OCI-LY1 (cell line): ENCODE data around the gene DNAJC28.

Experiments used
- H2AFZ ChIP-seq: fragments of 200-600 bp; sonication (generic), shearing (Covaris generic); 2 replicates; pipeline ENCODE4 v1.6.0; 2014; ENCODE audit warnings: antibody characterized with exemption, mild to moderate bottlenecking, low read length
- H3F3A ChIP-seq: fragments of 200-600 bp; sonication (generic), shearing (Covaris generic); 2 replicates; pipeline ENCODE4 v1.6.0; 2014; ENCODE audit warnings: mild to moderate bottlenecking, antibody characterized with exemption, low read length, moderate library complexity; ENCODE audit not compliant: insufficient read depth
- H3K27ac ChIP-seq: fragments of 200-600 bp; sonication (generic); 2 replicates; pipeline ENCODE4 v1.5.1; 2014; ENCODE audit warnings: low read length, mixed run types, mild to moderate bottlenecking, low read depth; ENCODE audit not compliant: poor library complexity, severe bottlenecking
- H3K27me3 ChIP-seq: fragments of 200-600 bp; sonication (generic); 2 replicates; pipeline ENCODE4 v1.6.0; 2014; ENCODE audit warnings: antibody characterized with exemption, mild to moderate bottlenecking, low read length, moderate library complexity; ENCODE audit not compliant: insufficient read depth
- H3K36me3 ChIP-seq: fragments of 200-600 bp; sonication (generic); 2 replicates; pipeline ENCODE4 v1.6.1; 2014; ENCODE audit warnings: mild to moderate bottlenecking, antibody characterized with exemption, low read length, moderate library complexity, mixed read lengths; ENCODE audit not compliant: insufficient read depth
- H3K4me1 ChIP-seq: fragments of 200-600 bp; sonication (generic); 2 replicates; pipeline ENCODE4 v1.5.1; 2014; ENCODE audit warnings: mild to moderate bottlenecking, low read length, moderate library complexity; ENCODE audit not compliant: insufficient read depth, severe bottlenecking
- H3K4me2 ChIP-seq: fragments of 200-600 bp; sonication (generic), shearing (Covaris generic); 2 replicates; pipeline ENCODE4 v1.6.1; 2014; ENCODE audit warnings: low read length
- H3K4me3 ChIP-seq: fragments of 200-600 bp; sonication (generic); 2 replicates; pipeline ENCODE4 v1.5.1; 2014; ENCODE audit warnings: low read length, low read depth, mild to moderate bottlenecking, mixed read lengths; ENCODE audit not compliant: poor library complexity, severe bottlenecking
- H3K79me2 ChIP-seq: fragments of 200-600 bp; shearing (Covaris generic); 2 replicates; pipeline ENCODE4 v1.6.1; 2016; ENCODE audit warnings: mixed run types, low read length, mixed read lengths; ENCODE audit not compliant: insufficient read depth
- H3K9ac ChIP-seq: fragments of 200-600 bp; sonication (generic), shearing (Covaris generic); 2 replicates; pipeline ENCODE4 v1.6.1; 2014; ENCODE audit warnings: mild to moderate bottlenecking, low read length, mixed read lengths
- H3K9me2 ChIP-seq: fragments of 200-600 bp; sonication (generic), shearing (Covaris generic); 2 replicates; pipeline ENCODE4 v1.6.1; 2014; ENCODE audit warnings: low read depth, mild to moderate bottlenecking, low read length, mixed read lengths
- H3K9me3 ChIP-seq: fragments of 200-600 bp; shearing (Covaris generic); 2 replicates; pipeline ENCODE4 v1.6.1; 2014; ENCODE audit warnings: low read length, mixed read lengths
- H4K20me1 ChIP-seq: fragments of 200-600 bp; sonication (generic), shearing (Covaris generic); 2 replicates; pipeline ENCODE4 v1.6.0; 2016; ENCODE audit warnings: mild to moderate bottlenecking, low read length; ENCODE audit not compliant: insufficient read depth
- CTCF ChIP-seq: fragments of 200-600 bp; sonication (generic), shearing (Covaris generic); IDR thresholded peaks from 2 replicates; pipeline ENCODE4 v1.5.1; 2017; ENCODE audit warnings: mild to moderate bottlenecking, antibody characterized with exemption, low read length, moderate library complexity, mixed read lengths
- EZH2 ChIP-seq: fragments of 200-600 bp; sonication (generic), shearing (Covaris generic); IDR thresholded peaks from 2 replicates; pipeline ENCODE4 v1.8.0; 2017; ENCODE audit warnings: borderline replicate concordance, mixed run types, mild to moderate bottlenecking, antibody characterized with exemption, low read length, moderate library complexity, mixed read lengths

Gene DNAJC28

GRCh38 chr21:33458861-33459260 lies 32.7 kb downstream of the DNAJC28 start:
- H3K9ac ChIP-seq = no peak overlapping the region
- peaks cover 57% of the 10 kb centered on the region for H3K36me3 ChIP-seq
- H3K27me3 ChIP-seq = no peaks in the 10 kb centered on the region
- no peaks in the 10 kb centered on the region for H3K4me1 ChIP-seq
- no peaks in the 10 kb centered on the region for H3K9me2 ChIP-seq
- no peak overlapping the region for H3K27ac ChIP-seq
- no peaks in the 10 kb centered on the region for H4K20me1 ChIP-seq
- no peaks in the 10 kb centered on the region for H3F3A ChIP-seq
- no peaks in the 10 kb centered on the region for H3K9me3 ChIP-seq
- H3K4me2 ChIP-seq = no peak overlapping the region
- no peaks in the 10 kb centered on the region for H3K79me2 ChIP-seq
- no peak overlapping the region for H2AFZ ChIP-seq
- TF ChIP-seq CTCF (no peak), EZH2 (no peak)
- no peak overlapping the region for H3K4me3 ChIP-seq

GRCh38 chr21:33455686-33456446 lies 35.6 kb downstream of the DNAJC28 start:
- Histone ChIP-seq H3F3A (no peaks in the 10 kb centered on the region), H3K27ac (no peak overlapping the region), H3K9me2 (no peaks in the 10 kb centered on the region), H3K9me3 (no peaks in the 10 kb centered on the region), H3K9ac (no peak overlapping the region), H3K4me3 (no peak overlapping the region), H3K79me2 (no peaks in the 10 kb centered on the region), H2AFZ (no peak overlapping the region), H3K27me3 (no peaks in the 10 kb centered on the region), H3K4me1 (no peaks in the 10 kb centered on the region), H4K20me1 (no peaks in the 10 kb centered on the region), H3K4me2 (no peak overlapping the region), H3K36me3 (peaks cover 58% of the 10 kb centered on the region)
- TF ChIP-seq CTCF (no peak), EZH2 (no peak)

- no peaks in the 10 kb centered on the region for H3K9me2 ChIP-seq
- no peaks in the 10 kb centered on the region for H4K20me1 ChIP-seq
- H3K27ac ChIP-seq = no peak overlapping the region
- H2AFZ ChIP-seq = no peak overlapping the region
- no peak for TF ChIP-seq EZH2
- no peak for TF ChIP-seq CTCF
- no peaks in the 10 kb centered on the region for H3K4me1 ChIP-seq
- H3K27me3 ChIP-seq = no peaks in the 10 kb centered on the region
- H3K36me3 ChIP-seq = peaks cover 33% of the 10 kb centered on the region
- H3K4me3 ChIP-seq = no peak overlapping the region
- no peak overlapping the region for H3K9ac ChIP-seq
- no peak overlapping the region for H3K4me2 ChIP-seq
- H3K79me2 ChIP-seq = no peaks in the 10 kb centered on the region
- H3F3A ChIP-seq = no peaks in the 10 kb centered on the region
- H3K9me3 ChIP-seq = no peaks in the 10 kb centered on the region
These were observed 39.2 kb downstream of the DNAJC28 start for GRCh38 chr21:33452362-33452761.
